T-helper 17 cell (primary cell): ENCODE measurements around the gene POLR3A. TPM values are rescaled to one million over a fixed set of nuclear protein-coding genes. Genes with fewer than 3 reads are reported as not detected.
A peak's percentile ranks its signal among the peaks of the same experiment; 100 is the strongest.

Experiments
- ATAC-seq: fragments of 150-1000 bp; cut with Tn5 transposase; 2 replicates; pipeline ENCODE4 v1.10.0; 2021; ENCODE audit warnings: mild to moderate bottlenecking, moderate library complexity
- DNase-seq, 3 donors: peaks; one replicate each; pipeline versions ENCODE4 v3.0.0 to v3.0.0-alpha.2; 2020 to 2021
- H3K9me3 ChIP-seq: one replicate; pipeline ENCODE4 v1.7.0; 2013; ENCODE audit warnings: low read length, mild to moderate bottlenecking; ENCODE audit not compliant: control insufficient read depth, poor library complexity, severe bottlenecking
- H3K27ac Mint-ChIP-seq: one replicate; pipeline ENCODE4 v1.8.0; 2022; ENCODE audit warnings: mild to moderate bottlenecking, moderate library complexity, mixed read lengths
- H3K27me3 Mint-ChIP-seq: one replicate; pipeline ENCODE4 v1.8.0; 2022; ENCODE audit warnings: mixed read lengths
- H3K36me3 Mint-ChIP-seq: one replicate; pipeline ENCODE4 v1.8.0; 2022; ENCODE audit warnings: low read depth, mixed read lengths
- H3K4me1 Mint-ChIP-seq: one replicate; pipeline ENCODE4 v1.8.0; 2022; ENCODE audit warnings: mild to moderate bottlenecking, mixed read lengths
- H3K4me3 Mint-ChIP-seq: one replicate; pipeline ENCODE4 v1.8.0; 2022; ENCODE audit warnings: mild to moderate bottlenecking, moderate library complexity, mixed read lengths
- total RNA-seq, 4 donors: library from RNA in 2 of 4; stranded (reverse) in 2 of 4; gene quantifications; one replicate each; pipeline ENCODE4 v1.2.3 and lab custom pipeline; 2022 to 2026

Gene POLR3A
- total RNA-seq, 2 donors from 2014 or later, result 10.9 to 12.0 TPM

DNA sequence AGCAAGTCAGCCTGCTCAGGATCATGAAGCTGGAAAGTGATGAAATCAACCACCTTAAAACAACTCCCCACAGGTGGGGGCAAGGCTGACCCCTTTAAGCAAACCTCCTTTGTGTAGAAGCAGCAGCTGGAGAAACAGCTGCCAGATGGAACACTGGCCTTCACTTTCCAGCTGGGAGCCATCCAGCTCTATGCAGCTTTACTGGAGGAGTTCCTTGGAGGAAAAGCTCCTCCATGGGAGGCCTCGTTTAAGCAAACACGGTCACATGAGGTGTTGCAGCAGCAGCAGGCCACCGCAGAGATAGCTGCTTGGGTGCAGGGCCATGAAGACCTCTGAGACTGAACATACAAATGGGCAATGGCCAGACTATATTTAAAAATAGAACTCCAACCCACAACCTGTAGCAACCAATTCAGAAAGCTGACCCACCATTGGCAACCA lies 89.7 kb downstream of the POLR3A start:
- H3K4me3 Mint-ChIP-seq, result no peak overlapping the region
- DNase-seq (no peak), ATAC-seq (no peak)
- H3K27me3 Mint-ChIP-seq, result peaks cover 17% of the 10 kb centered on the region
- no peaks in the 10 kb centered on the region for H3K36me3 Mint-ChIP-seq
- no peaks in the 10 kb centered on the region for H3K9me3 ChIP-seq
- no peaks in the 10 kb centered on the region for H3K4me1 Mint-ChIP-seq
- no peak overlapping the region for H3K27ac Mint-ChIP-seq

DNA sequence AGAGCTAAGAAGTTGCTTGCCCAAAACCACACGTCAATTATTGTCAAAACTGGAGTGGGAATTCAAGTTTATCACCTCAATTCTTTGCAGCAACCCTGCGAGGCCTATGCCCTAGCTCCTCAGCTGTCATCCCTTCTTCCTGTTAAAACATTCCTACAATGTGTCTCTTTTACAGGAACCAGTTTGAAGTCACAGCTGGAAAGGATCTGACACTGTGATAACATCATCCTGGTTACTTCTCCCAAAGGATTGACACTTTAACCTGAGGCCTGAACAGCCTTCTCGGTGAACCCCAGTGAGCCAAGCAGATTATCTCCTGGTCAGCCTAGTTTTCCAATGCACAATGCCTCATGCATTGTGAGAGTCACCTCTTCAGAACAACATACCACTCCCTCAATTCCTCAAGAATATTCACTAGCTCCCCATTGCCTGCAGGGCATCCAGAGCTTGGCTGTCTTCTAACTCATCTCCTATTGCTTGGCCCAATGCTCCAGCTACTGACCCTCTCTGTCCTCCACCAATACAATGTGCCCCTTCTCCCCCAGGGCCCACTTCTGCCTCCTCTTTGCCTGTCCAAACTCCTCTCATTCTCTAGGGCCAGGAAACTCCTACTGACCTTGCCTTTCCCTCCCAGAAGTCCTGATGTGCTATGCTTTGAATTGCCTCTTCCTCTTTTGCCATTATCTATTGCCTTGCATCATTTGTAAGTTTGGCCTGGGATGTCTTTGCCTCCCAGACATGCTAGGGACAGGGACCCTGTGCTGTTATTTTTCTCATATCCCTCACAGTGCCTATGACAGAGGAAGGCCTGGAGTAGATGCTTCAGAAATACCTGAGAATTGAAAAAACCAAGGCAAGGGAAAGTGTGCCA lies 92.4 kb downstream of the POLR3A start:
- H3K9me3 ChIP-seq, result no peaks in the 10 kb centered on the region
- ATAC-seq, result no peak
- H3K27ac Mint-ChIP-seq, result no peak overlapping the region

DNA sequence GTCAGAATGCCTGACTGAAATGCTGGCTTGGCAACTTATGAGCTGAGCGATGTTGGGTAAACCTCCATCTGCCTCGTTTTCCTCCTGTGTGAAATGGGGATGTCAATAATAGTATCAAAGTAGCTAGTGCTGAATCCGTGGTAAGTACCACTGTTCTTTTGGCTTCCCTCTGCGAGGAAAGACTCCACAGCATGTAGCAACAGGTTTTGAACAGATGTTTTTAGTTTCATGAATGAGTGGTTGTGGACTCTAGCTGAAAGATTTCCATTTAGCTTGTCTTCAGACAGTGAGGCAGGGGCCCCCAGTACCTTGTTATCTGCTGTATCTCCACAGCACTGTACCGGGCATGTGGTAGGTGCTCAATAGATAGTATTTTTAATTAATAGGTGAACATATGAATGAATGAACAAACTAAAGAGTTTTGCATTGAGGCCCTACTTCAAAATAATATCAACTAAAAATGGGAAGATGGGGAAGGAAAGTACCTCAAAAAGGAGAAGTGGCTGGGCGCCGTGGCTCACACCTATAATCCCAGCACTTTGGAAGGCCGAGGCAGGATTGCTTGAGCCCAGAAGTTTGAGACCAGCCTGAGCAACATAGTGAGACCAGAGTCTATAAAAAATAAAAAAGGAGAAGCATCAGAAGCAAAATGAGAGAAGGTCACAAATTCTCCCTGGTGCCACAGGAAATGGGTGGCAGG lies 97.1 kb downstream of the POLR3A start:
- H3K4me3 Mint-ChIP-seq, result no peak overlapping the region

More for the DNA sequence above, 92.4 kb downstream of the POLR3A start:
- peaks cover 16% of the 10 kb centered on the region for H3K27me3 Mint-ChIP-seq
- no peaks in the 10 kb centered on the region for H3K4me1 Mint-ChIP-seq
- H3K4me3 Mint-ChIP-seq, result no peak overlapping the region
- no peak for DNase-seq
- H3K36me3 Mint-ChIP-seq, result no peaks in the 10 kb centered on the region

DNA sequence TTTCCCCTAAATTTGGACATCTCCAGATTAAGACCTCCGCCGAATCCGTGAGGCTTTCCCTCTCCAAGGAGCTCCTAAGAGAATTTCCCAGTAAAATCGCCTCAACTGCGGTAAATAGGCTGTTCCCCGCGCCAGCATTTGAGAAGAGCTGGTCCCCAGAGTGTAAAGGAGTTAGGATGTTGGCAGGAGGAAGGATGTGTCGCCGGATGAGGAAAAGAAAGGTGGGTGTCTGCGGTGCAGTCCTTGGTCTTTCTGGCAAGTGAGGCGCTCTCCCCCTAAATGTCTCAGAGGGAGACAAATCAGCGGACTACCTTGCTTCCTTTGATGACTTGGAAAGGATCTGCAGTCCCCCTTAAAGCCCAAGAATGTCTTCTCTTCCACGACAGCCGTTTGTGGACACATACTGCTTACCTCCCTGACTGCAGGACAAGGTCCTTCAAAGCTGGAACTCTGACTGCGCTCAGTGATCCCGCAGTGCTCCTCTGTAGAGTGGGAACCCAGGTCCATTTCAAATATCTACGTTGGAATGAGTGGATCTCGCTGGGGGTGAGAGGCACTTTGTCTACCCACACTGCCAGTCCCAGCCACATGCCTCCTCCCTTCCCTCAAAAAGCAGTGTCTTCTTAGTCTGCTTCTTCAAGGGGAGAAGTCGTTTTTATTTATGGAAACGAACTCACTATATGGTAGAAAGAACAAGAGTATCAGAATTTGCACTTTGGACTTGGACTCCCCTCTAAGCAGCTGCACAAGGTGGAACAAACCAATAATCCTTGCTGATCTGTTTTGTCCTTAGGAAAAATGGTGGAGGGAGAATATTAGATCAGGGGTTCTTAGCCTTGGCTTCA lies 101.7 kb downstream of the POLR3A start:
- Mint-ChIP-seq H3K4me1 (peaks cover 11% of the 10 kb centered on the region), H3K27ac (no peak overlapping the region), H3K36me3 (peaks cover 2% of the 10 kb centered on the region), H3K27me3 (peaks cover 58% of the 10 kb centered on the region), H3K4me3 (peak overlapping the region; percentile 82)
- no peaks in the 10 kb centered on the region for H3K9me3 ChIP-seq
- DNase-seq (no peak), ATAC-seq (no peak)

More for the DNA sequence above, 97.1 kb downstream of the POLR3A start:
- Mint-ChIP-seq H3K36me3 (no peaks in the 10 kb centered on the region), H3K27ac (no peak overlapping the region), H3K27me3 (peaks cover 41% of the 10 kb centered on the region), H3K4me1 (peaks cover 6% of the 10 kb centered on the region)
- no peaks in the 10 kb centered on the region for H3K9me3 ChIP-seq
- ATAC-seq (no peak), DNase-seq (no peak)

DNA sequence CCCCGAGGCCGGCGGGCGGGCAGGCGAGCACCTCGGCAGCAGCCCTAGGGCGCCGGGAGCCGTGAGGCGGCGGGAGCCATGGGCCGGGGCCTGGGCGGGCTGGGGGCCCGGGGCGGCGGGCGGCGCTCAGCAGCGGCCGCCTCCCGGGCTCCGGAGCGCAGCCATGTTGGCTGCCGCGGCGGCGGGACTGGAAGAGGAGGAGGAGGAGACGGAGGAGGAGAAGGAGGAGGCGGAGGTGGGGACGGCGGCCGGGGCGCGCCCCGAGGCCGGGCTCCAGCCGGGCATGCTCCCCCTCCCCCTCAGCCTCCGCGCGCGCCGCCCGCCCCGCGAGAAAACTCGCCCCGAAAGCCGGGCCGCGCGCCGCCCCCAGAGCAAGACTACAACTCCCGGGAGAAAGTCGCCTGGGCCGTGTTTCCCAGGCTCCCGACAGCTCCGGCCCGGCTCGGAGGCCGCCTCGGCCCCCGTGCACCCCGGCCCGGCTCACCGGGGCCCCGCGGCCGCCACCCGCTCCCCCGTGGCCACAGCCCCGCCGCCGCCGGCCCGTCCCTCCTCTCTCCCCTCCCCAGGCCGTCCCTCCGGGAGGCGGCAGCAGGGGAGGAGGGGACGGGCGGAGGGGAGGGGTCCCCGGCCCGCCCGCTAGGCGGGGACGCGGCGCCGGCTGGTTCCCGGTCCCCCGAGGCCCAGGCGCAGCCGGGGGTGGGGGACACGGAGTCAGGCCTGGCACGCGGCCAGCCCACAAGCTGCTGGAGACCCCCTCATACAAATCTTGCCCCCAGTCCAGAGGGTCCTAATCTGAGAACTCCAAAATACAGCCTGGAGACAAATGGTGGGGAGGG lies 102.5 kb downstream of the POLR3A start, which contains the start of gene DLG5:
DLG5 (minus strand) TSS at position 190 of the 836 bp plus-strand sequence. CDS start 235 bp downstream, outside the sequence.
- ATAC-seq (peak; percentile 72), DNase-seq (no peak)
- H3K4me3 Mint-ChIP-seq, result peak within 1 kb of the TSS; percentile 84
- no peaks in the 10 kb centered on the region for H3K9me3 ChIP-seq
- peaks cover 2% of the 10 kb centered on the region for H3K36me3 Mint-ChIP-seq
- H3K4me1 Mint-ChIP-seq, result peaks cover 11% of the 10 kb centered on the region
- H3K27me3 Mint-ChIP-seq, result peaks cover 51% of the 10 kb centered on the region
- H3K27ac Mint-ChIP-seq, result no peak within 1 kb of the TSS

DNA sequence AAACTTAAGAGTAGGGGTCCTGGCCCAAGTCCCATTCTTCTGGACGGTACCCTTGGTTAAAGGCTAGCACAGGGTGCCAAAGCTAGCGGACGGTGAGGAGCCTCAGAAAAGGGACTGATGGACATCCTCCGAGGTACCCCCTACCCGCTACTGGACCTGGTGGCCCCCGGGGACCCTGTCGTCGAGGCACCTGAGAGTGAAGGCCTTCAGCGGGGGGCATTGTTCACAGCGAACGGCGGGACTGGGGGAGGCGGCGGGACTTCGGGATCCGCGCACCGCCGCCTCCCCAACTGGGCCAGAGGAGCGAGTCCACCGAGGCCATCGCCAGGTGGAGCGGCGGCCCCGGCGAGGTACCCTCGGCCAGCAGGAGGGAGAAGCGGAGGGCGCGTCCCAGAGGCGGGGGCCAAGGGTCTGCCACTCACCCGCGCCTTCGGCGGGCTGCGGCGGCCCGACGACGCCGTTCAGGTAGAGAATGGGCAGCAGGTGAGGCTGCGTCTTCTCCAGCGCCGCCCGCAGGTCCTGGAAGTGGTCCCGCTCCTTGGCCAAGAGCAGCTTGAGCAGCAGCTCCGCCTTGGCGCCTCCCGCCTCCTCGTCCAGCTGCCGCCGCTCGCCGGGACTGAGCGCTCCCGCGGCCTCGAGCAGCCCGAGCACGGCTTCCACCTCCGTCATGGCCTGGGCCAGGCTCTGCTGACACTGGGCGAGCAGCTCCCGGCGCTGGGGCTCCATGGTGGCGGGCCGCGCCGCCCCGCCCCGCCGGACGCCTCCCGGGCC lies 103.3 kb downstream of the POLR3A start:
- Mint-ChIP-seq H3K4me3 (peak overlapping the region; percentile 84), H3K4me1 (peaks cover 11% of the 10 kb centered on the region), H3K36me3 (peaks cover 2% of the 10 kb centered on the region), H3K27me3 (peaks cover 54% of the 10 kb centered on the region), H3K27ac (no peak overlapping the region)
- DNase-seq, result no peak
- no peaks in the 10 kb centered on the region for H3K9me3 ChIP-seq
- ATAC-seq, result peak; percentile 71

DNA sequence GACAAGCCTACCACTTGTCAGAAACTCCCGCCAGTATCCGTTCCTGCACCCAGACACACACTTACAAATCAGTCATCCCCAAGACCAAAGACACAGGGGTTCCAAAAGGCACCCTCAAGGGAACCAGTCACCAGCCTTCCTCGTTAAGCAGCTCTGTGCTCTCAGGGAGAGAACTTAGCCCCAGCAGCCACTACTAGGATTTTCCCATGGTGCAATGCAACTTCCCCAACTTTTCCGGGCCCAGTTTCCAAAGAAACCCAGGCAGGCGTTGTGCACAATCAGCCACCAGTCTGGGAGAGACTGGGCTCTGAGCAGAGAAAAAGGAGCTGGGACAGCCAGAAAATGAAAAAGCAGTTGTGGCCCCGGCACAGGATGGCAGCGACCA lies 103.9 kb downstream of the POLR3A start:
- DNase-seq (no peak), ATAC-seq (no peak)
- no peaks in the 10 kb centered on the region for H3K9me3 ChIP-seq
- Mint-ChIP-seq H3K4me3 (peak overlapping the region; percentile 84), H3K36me3 (peaks cover 2% of the 10 kb centered on the region), H3K27me3 (peaks cover 60% of the 10 kb centered on the region), H3K4me1 (peaks cover 11% of the 10 kb centered on the region), H3K27ac (no peak overlapping the region)

DNA sequence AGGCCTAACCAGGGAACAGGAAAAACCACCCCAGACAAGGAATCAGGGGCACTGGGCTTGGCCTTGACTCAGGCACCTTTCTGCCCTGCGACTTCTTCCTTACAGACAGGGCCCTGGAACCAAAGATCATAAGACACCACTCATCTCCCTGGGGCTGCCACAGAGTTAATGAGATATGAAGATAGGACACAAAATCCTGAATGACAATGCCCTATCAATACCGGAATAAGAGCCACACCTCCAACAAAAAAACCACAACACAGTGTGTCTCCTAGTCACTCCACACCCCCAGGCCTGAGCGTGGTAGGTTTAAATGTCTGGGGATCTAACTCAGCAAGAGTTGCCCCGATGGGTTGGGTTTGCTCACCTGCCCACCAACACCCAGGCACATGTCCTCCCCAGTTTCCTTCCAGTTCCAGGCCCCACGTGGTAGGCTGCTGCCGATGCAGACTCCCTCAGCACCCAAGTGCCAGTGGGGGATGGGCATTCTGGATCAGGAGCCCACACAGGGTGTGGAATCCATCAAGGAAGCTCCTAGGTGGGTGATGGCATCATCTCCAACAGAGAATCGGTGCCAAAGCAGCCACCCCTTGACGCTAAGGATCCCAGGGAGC lies 106.6 kb downstream of the POLR3A start:
- H3K9me3 ChIP-seq, result no peaks in the 10 kb centered on the region
- Mint-ChIP-seq H3K36me3 (peaks cover 2% of the 10 kb centered on the region), H3K27me3 (peaks cover 48% of the 10 kb centered on the region), H3K27ac (no peak overlapping the region), H3K4me3 (no peak overlapping the region), H3K4me1 (peaks cover 10% of the 10 kb centered on the region)
- DNase-seq (no peak), ATAC-seq (no peak)

DNA sequence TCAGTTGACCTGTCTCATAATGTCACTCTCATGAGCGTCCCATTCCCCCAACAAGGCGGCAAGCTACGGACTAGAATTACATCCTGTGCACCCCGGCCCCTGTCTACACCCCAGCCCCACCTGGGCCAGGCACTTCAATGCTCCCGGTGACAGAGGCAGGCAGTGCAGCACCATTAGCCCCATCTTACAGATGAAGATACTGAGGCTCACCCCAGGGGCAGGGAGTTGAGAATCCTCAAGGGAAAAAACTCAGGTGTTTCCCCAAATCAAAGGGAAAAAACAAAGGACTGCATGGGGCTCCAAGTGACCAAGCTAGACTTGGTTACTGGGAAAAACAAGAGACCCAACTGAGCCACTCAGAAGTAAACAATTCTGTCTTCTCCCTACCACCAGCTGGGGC lies 107.3 kb downstream of the POLR3A start:
- Mint-ChIP-seq H3K4me1 (peaks cover 8% of the 10 kb centered on the region), H3K27ac (no peak overlapping the region), H3K36me3 (peaks cover 2% of the 10 kb centered on the region), H3K4me3 (no peak overlapping the region), H3K27me3 (peaks cover 49% of the 10 kb centered on the region)
- H3K9me3 ChIP-seq, result no peaks in the 10 kb centered on the region
- DNase-seq (no peak), ATAC-seq (no peak)

DNA sequence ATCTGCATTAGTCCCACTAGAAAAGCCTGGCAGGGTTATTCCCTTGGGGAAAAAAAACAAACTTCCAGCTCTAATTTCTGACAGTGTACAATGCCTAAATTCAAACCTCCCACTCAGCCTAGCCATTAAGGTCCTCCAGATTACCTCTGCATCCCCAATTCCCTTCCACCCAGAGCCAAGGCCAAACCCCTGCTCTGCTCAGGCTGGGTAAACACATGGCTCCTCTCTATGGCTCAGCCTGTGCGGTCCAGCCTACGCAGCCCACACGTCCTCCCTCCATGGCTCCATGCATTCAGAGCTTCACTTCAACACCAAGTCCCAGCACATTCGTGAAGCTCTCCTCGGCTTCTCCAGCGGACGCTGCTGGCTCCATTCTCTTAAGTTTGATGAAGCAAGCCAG lies 107.9 kb downstream of the POLR3A start:
- H3K4me1 Mint-ChIP-seq, result peaks cover 8% of the 10 kb centered on the region
- DNase-seq, result no peak
- H3K4me3 Mint-ChIP-seq, result no peak overlapping the region
- no peak overlapping the region for H3K27ac Mint-ChIP-seq
- H3K9me3 ChIP-seq, result no peaks in the 10 kb centered on the region
- H3K27me3 Mint-ChIP-seq, result peaks cover 52% of the 10 kb centered on the region
- no peak for ATAC-seq
- H3K36me3 Mint-ChIP-seq, result peaks cover 2% of the 10 kb centered on the region

DNA sequence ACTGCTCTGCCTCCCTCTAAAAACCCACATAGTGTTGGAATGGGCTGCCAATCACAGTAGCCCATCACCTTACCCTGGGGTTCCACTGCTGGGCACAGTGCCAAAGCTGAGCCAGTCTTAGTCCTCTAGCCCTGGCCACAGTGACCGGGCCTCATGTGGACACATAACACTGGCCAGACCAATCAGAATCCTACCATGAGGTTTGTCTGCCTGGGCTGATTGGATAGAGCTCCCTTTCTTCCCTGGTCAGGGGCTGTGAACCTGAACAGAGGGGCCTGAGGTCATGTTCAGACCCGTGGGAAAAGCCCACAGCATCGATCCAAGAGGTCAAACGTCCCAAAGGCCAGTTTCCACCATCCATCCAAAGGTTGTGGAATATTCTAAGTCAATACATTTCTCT lies 108.8 kb downstream of the POLR3A start:
- ATAC-seq (no peak), DNase-seq (no peak)
- H3K36me3 Mint-ChIP-seq, result peaks cover 2% of the 10 kb centered on the region
- H3K4me3 Mint-ChIP-seq, result no peak overlapping the region
- H3K9me3 ChIP-seq, result no peaks in the 10 kb centered on the region
- peaks cover 6% of the 10 kb centered on the region for H3K4me1 Mint-ChIP-seq
- peaks cover 53% of the 10 kb centered on the region for H3K27me3 Mint-ChIP-seq
- no peak overlapping the region for H3K27ac Mint-ChIP-seq
